ENCODE data around the gene ANO10.

DNA sequence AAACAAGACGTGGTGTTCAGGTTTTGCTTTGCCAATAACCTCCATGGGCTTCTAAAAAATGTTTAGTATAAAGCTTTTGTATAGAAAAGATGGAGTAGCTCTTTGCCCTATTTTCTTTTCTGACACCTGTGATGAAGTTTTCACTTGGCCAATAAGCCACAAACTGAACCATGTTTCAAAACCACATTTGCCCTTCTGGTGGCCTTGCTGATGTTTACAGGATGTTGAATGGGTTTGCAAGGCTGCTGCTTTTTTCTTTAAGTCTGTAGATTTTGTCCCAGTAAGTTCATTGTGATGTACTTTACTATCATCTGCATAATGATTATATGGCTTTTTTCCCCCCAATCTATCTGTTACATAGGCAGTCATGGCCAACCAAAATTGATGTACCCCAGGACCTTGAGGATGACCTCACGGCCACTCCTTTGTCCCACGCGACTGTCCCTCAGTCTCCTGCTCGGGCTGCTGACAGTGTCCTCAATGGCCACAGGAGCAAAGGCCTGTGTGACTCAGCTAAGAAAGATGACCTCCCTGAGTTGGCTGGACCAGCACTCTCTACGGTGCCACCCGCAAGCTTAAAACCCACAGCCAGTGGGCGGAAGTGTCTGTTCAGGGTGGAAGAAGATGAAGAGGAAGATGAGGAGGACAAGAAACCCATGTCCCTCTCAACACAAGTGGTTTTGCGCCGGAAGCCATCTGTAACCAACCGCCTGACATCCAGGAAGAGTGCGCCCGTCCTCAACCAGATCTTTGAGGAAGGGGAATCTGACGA is 274.6 kb downstream of the ANO10 start:
- TF ChIP-seq CTCF (IDR thresholded peaks at IDR 0.05) (no peak), POLR2AphosphoS5 (IDR thresholded peaks at IDR 0.05) (no peak), POLR2A (IDR thresholded peaks at IDR 0.05) (no peak)
